Progenitor cell of endocrine pancreas (in vitro differentiated cells): Measurements from ENCODE around the gene BTF3. TPM values are rescaled to one million over a fixed set of nuclear protein-coding genes. Genes with fewer than 3 reads are reported as not detected.
"Not testable (repeated sequence)": the region's sequence is repeated elsewhere in the genome, so short reads cannot be mapped to it uniquely, and the experiment has no call there.

Experiments used
- DNase-seq: peaks from one replicate; pipeline ENCODE4 v3.0.0; 2021; ENCODE audit warnings: low spot score; ENCODE audit not compliant: unreplicated experiment
- H3K27ac Mint-ChIP-seq: 2 replicates; pipeline ENCODE4 v1.8.0; 2021; ENCODE audit warnings: mild to moderate bottlenecking, moderate library complexity, mixed read lengths
- H3K27me3 Mint-ChIP-seq: 2 replicates; pipeline ENCODE4 v1.8.0; 2021; ENCODE audit warnings: mixed read lengths
- H3K36me3 Mint-ChIP-seq: 2 replicates; pipeline ENCODE4 v1.8.0; 2022; ENCODE audit warnings: mixed read lengths; ENCODE audit not compliant: insufficient read depth
- H3K4me1 Mint-ChIP-seq: 2 replicates; pipeline ENCODE4 v1.8.0; 2021; ENCODE audit warnings: low read depth, mixed read lengths
- H3K4me3 Mint-ChIP-seq: 2 replicates; pipeline ENCODE4 v1.8.0; 2021; ENCODE audit warnings: low read depth, mild to moderate bottlenecking, moderate library complexity, mixed read lengths
- H3K9me3 Mint-ChIP-seq: 2 replicates; pipeline ENCODE4 v1.8.0; 2021; ENCODE audit warnings: low read depth, mixed read lengths
- CTCF ChIP-seq: fragments of 200-600 bp; sonication (generic); IDR thresholded peaks from one replicate; pipeline ENCODE4 v1.5.0; 2021; ENCODE audit warnings: antibody characterized with exemption, mild to moderate bottlenecking; ENCODE audit not compliant: unreplicated experiment
- total RNA-seq: library from RNA; stranded (reverse); gene quantifications from 2 replicates; pipeline ENCODE4 v1.2.1, GENCODE V29; 2021

The BTF3 gene
- total RNA-seq, 1 donor from 2014 or later, result 589 TPM

DNA sequence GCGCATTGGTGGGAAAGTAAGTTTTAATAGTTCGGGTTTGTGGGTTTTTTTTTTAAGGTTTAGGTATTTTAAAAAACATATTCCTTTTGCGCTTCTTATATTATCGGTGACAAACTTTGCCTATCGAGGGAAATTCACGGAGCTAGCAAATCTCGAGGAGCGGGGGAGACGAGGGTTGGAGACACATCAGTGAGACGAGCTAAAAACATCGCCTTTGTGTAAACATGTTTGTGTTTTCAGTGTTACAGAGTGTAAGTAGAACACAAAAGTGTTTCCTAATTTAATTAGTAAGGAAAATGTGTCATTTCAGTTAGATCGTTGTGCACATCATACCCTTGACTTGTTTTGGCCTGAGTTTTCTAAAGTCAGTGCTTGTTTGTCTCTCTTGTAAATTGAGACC, 945 bp downstream of the BTF3 start:
- H3K4me3 Mint-ChIP-seq, result peak overlapping the region; percentile 98
- H3K9me3 Mint-ChIP-seq, result no peaks in the 10 kb centered on the region
- TF ChIP-seq CTCF, result no peak
- peak overlapping the region; percentile 99 for H3K27ac Mint-ChIP-seq
- peaks cover 22% of the 10 kb centered on the region for H3K36me3 Mint-ChIP-seq
- no peaks in the 10 kb centered on the region for H3K27me3 Mint-ChIP-seq
- peaks cover 29% of the 10 kb centered on the region for H3K4me1 Mint-ChIP-seq
- no peak for DNase-seq

DNA sequence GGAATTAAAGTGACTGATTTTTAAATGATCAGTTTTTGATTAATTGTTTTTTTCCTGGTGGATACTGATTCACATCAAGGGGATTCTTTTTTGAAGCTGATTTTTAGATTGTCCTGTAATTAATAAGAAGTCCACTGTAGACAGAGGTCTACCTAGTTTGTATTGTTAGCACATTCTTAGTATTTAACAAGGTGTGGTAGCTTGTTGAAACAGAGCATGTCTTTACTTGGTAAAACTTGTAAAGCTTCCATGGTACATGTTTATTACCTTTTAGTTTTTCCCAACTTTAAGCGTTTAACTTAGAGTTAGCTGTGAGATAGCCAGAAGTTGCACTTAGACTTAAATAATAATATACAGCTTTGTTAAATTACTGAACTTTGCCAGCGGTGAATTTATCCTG, 1.5 kb downstream of the BTF3 start:
- H3K27me3 Mint-ChIP-seq, result no peaks in the 10 kb centered on the region
- no peaks in the 10 kb centered on the region for H3K9me3 Mint-ChIP-seq
- no peak for TF ChIP-seq CTCF
- no peak for DNase-seq
- peaks cover 24% of the 10 kb centered on the region for H3K36me3 Mint-ChIP-seq
- H3K4me3 Mint-ChIP-seq, result peak overlapping the region; percentile 98
- peak overlapping the region; percentile 99 for H3K27ac Mint-ChIP-seq
- peaks cover 29% of the 10 kb centered on the region for H3K4me1 Mint-ChIP-seq

DNA sequence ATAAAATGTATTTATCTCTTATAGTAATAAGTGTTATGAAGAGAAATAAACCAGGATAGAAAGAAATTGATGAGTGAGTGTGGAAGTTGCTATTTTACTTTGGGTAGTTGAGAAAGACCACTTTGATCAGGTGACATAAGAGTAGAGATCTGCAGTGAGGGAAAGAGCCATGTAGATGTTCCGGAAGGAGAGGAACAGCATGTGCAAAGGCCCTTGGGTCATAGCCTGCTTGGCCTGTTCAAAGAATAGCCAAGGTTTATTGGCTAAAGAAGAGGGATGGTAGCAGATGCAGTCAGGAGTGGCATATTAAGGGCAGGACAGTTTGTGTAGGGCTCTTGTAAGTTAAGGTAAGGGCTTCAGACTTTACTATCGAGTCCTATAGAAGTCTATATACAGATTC, 3.2 kb downstream of the BTF3 start:
- peaks cover 29% of the 10 kb centered on the region for H3K36me3 Mint-ChIP-seq
- no peak for TF ChIP-seq CTCF

GRCh38 chr5:73506459-73506955, 8.3 kb downstream of the BTF3 start:
- DNase-seq, result no peak
- no peak overlapping the region for H3K4me3 Mint-ChIP-seq
- TF ChIP-seq CTCF, result no peak
- peaks cover 19% of the 10 kb centered on the region for H3K36me3 Mint-ChIP-seq
- no peaks in the 10 kb centered on the region for H3K9me3 Mint-ChIP-seq
- no peaks in the 10 kb centered on the region for H3K4me1 Mint-ChIP-seq
- H3K27me3 Mint-ChIP-seq, result no peaks in the 10 kb centered on the region
- H3K27ac Mint-ChIP-seq, result peak overlapping the region; percentile 84

More for the DNA sequence above, 3.2 kb downstream of the BTF3 start:
- DNase-seq, result no peak
- H3K4me3 Mint-ChIP-seq, result no peak overlapping the region
- no peaks in the 10 kb centered on the region for H3K27me3 Mint-ChIP-seq
- no peaks in the 10 kb centered on the region for H3K9me3 Mint-ChIP-seq
- no peak overlapping the region for H3K27ac Mint-ChIP-seq
- H3K4me1 Mint-ChIP-seq, result peaks cover 24% of the 10 kb centered on the region

- H3K9me3 Mint-ChIP-seq, result no peaks in the 10 kb centered on the region
- peak overlapping the region; percentile 37 for H3K27ac Mint-ChIP-seq
- peaks cover 19% of the 10 kb centered on the region for H3K36me3 Mint-ChIP-seq
- no peak for DNase-seq
- TF ChIP-seq CTCF, result no peak
- H3K27me3 Mint-ChIP-seq, result no peaks in the 10 kb centered on the region
- no peak overlapping the region for H3K4me3 Mint-ChIP-seq
- no peaks in the 10 kb centered on the region for H3K4me1 Mint-ChIP-seq
Measured at GRCh38 chr5:73507062-73507461, 8.8 kb downstream of the BTF3 start.

GRCh38 chr5:73508521-73508920, 10.3 kb downstream of the BTF3 start:
- H3K4me1 Mint-ChIP-seq, H3K9me3 Mint-ChIP-seq, H3K27me3 Mint-ChIP-seq, DNase-seq, H3K27ac Mint-ChIP-seq, H3K4me3 Mint-ChIP-seq: not testable (repeated sequence)
- H3K36me3 Mint-ChIP-seq, result peaks cover 12% of the 10 kb centered on the region
